AG04449 (cell line): ENCODE results near the gene CASP9.
"Not testable (repeated sequence)": the region's sequence is repeated elsewhere in the genome, so short reads cannot be mapped to it uniquely, and the experiment has no call there.

ENCODE experiments used
- CTCF ChIA-PET: fragments of 350-600 bp; formaldehyde crosslinking; extraction: SDS; loops from one replicate; lab custom pipeline; 2021; ENCODE audit warnings: antibody characterized with exemption; lab: Yijun Ruan, JAX
- POLR2A ChIA-PET: fragments of 400-600, 350-600 bp; formaldehyde crosslinking; extraction: SDS; loops from one replicate; lab custom pipeline; 2020; ENCODE audit warnings: antibody characterized with exemption, inconsistent platforms; lab: Yijun Ruan, JAX
- DNase-seq: peaks from one replicate; pipeline ENCODE4 v3.0.0-alpha.2; 2010; ENCODE audit warnings: low read depth, low spot score
- H3K4me3 ChIP-seq: 2 replicates; pipeline ENCODE4 v1.5.1; 2011; ENCODE audit warnings: low read depth, mild to moderate bottlenecking, control low read depth, low read length
- TF ChIP-seq, protein P1 (sequence below): IDR thresholded peaks from one replicate; pipeline ENCODE4 v1.5.1; 2011; ENCODE audit warnings: mild to moderate bottlenecking, moderate library complexity, low read length, control low read depth, inconsistent platforms; ENCODE audit not compliant: insufficient read depth; ENCODE audit errors: missing control alignments

CASP9 gene

DNA sequence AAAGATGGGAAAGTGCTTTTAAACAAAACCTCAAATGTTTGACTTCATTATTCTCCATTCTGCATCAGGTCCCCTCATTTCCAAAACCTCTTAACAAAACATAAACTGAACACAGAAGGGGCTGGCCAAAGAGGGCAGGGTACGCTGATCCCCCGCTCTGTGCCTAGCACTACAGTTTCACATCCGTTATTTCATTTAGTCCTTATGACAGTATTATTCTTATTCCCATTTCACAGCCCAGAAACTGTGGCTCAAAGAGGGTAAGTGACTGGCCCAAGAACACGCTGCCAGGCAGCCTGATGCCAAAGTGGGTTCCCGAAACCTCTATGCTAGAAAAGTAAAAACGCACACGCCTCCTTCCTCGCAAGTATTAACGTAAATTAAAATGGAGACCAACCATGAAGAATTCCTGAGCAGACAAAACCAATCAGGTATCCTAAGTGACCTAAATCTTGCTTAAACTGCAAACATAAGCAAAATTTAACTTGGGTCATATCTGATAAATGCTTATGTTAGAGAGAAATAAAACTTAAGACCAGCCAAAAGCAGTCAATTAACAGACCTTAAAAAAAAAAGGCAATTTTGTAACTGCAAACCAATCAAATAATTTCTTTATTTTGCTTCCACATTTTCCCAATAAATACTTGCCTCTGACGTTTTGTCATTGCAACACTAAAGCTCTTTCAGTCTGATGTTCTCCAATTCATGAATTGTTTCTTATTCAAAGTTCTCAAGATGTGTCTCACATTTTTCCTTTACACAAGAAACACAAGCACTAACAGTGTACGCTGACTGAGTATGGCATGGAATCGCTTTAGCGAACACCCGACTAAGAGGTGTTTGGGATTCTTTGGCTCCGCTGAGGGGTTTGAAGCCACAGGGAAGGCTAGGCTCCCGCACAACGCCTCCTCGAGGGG lies 653 bp downstream of the CASP9 start:
- ChIA-PET CTCF (interaction anchor here (1.1 kb wide), 1 partner anchor 24 kb away, joined by 3 read pairs; no protein-coding TSS in a partner anchor), POLR2A (no interaction called here)
- no peak for DNase-seq
- TF ChIP-seq, protein P1, sequence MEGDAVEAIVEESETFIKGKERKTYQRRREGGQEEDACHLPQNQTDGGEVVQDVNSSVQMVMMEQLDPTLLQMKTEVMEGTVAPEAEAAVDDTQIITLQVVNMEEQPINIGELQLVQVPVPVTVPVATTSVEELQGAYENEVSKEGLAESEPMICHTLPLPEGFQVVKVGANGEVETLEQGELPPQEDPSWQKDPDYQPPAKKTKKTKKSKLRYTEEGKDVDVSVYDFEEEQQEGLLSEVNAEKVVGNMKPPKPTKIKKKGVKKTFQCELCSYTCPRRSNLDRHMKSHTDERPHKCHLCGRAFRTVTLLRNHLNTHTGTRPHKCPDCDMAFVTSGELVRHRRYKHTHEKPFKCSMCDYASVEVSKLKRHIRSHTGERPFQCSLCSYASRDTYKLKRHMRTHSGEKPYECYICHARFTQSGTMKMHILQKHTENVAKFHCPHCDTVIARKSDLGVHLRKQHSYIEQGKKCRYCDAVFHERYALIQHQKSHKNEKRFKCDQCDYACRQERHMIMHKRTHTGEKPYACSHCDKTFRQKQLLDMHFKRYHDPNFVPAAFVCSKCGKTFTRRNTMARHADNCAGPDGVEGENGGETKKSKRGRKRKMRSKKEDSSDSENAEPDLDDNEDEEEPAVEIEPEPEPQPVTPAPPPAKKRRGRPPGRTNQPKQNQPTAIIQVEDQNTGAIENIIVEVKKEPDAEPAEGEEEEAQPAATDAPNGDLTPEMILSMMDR, result no peak
- peak overlapping the region; percentile 67 for H3K4me3 ChIP-seq

DNA sequence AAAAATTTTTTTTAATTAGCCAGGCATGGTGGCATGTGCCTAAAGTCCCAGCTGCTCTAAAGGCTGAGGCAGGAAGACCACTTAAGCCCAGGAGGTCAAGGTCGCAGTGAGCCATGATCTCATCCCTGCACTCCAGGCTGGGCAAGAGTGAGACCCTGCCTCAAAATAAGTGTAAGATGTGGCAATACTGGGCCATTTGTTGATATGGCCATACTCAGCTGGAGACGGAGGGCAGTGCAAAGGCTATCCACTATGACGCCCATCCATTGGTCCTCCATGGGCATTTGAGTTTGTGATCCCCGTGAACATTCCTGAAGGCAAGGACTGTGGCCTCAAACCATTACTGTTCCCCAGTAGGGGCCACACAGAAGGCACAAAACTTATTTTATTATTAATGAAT lies 1.5 kb downstream of the CASP9 start:
- ChIA-PET POLR2A (no interaction called here), CTCF (no interaction called here)
- no peak for DNase-seq
- no peak overlapping the region for H3K4me3 ChIP-seq
- TF ChIP-seq, protein P1, result no peak

DNA sequence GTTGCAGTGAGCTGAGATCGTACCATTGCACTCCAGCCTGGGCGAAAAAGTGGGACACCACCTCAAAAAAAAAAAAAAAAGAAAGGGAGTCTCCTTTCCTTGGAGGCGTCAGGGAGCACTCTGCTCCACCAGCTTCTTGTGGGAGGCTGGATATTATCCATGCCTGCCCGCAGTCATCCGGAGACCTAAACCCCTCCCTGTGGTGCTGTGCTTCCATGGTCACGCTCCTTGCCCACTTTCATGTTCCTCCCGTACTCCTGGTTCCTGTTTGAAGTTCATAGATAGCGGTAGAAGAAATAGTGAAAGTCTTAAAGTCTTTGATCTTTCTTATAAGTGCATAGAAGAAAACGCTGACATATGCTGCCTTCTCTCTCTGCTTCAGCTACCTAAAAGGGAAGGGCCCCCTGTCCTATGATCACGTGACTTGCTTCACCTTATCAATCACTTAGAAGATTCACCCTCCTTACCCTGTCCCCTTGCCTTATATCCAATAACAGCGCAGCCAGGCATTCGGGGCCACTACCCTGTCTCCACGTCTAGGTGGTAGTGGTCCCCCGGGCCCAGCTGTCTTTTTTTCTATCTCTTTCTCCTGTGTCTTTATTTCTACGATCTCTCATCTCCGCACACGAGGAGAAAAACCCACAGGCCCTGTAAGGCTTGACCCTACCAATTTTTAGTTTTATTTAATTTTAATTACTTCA lies 2.7 kb downstream of the CASP9 start:
- H3K4me3 ChIP-seq, DNase-seq, CTCF ChIA-PET, POLR2A ChIA-PET: not testable (repeated sequence)

DNA sequence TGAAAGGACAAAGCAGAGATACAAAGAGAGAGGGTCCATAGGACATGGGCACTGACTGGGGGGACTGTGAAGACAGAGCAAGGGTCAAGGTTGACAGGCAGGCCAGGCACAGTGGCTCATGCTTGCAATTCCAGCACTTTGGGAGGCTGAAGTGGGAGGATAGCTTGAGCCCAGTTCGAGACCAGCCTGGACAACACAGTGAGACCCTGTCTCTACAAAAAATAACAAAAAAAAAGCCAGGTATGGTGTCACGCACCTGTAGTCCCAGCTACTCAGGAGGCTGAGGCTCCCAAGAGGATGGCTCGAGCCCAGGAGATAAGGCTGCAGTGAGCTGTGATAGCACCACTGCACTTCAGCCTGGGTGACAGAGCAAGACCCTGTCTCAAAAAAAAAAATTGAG lies 4.4 kb downstream of the CASP9 start:
- ChIA-PET POLR2A (no interaction called here), CTCF (no interaction called here)

DNA sequence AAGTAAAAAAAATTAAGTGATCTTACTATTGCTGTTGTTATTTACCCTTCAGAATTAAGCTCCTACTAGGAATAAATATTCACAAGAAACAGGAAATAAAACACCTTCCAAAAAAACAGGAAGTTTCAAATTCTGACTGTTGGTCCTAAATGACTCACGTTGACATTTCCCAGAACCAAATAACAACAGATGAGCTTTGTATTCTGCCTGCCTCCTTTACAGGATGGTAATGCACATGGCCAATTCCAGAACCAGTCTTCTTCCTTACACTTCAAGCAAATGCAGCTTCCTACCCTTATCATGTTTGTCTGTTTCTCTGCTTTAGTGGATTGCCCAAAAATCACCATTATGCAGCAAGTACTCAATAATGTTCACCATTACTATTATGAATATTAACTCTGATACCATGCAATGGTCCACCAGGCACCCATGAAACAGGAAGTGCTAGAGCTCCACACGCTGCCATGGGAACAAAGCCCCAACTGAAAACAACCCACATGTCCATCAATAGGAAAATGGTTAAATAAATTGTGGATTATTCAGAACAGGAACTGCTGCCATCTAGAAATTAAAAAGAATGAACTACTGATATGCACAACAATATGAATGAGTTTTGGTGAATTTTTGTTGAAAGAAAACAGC lies 8.9 kb downstream of the CASP9 start:
- TF ChIP-seq, protein P1, result no peak
- DNase-seq, result no peak
- ChIA-PET CTCF (interaction anchor here (0.7 kb wide), 1 partner anchor 13 kb away, joined by 3 read pairs; no protein-coding TSS in a partner anchor), POLR2A (no interaction called here)
- no peak overlapping the region for H3K4me3 ChIP-seq

More for the DNA sequence above, 4.4 kb downstream of the CASP9 start:
- DNase-seq, result no peak
- TF ChIP-seq, protein P1, result no peak
- no peak overlapping the region for H3K4me3 ChIP-seq

DNA sequence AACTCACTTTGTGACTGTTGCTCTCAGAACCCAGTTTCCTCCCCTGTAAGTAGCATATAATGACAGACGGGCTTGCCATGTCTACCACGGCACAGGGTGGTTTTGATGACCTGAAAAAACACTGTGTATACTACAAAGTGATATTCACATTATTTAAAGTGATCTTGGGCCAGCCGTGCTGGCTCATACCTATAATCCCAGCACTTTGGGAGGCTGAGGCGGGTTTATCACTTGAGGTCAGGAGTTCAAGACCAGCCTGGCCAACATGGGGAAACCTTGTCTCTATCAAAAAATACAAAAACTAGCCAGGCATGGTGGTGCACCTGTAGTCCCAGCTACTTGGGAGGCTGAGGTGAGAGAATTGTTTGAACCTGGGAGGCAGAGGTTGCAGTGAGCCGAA lies 9.5 kb downstream of the CASP9 start:
- DNase-seq, POLR2A ChIA-PET, H3K4me3 ChIP-seq: not testable (repeated sequence)
- CTCF ChIA-PET, result interaction anchor here (1.9 kb wide), 1 partner anchor 11 kb away, joined by 7 read pairs; no protein-coding TSS in a partner anchor

DNA sequence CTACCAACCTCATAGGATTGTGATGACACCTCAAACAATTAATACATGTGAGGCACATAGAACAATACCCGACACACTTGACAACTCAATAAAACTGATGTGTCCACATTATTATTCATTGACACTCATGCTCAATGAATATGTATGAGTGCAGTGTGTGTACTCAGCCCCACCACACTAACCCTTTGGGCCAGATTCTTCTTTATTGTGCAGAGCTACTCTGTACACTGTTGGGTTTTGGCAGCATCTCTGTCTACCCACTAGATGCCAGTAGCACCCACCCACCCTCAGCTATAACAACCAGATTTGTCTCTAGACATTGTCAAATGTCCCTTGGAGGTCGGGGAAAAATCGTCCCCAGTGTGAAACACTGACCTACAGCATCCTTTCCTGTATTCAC lies 10.1 kb downstream of the CASP9 start:
- H3K4me3 ChIP-seq, result no peak overlapping the region
- POLR2A ChIA-PET, result no interaction called here
- CTCF ChIA-PET, result interaction anchor here (0.8 to 1.9 kb wide), 2 partner anchors 10 to 14 kb away, joined by 3 to 7 read pairs; no protein-coding TSS in a partner anchor
- TF ChIP-seq, protein P1, result no peak
- DNase-seq, result no peak
